ENCODE data around the gene CREG2. TPM values are rescaled to one million over a fixed set of nuclear protein-coding genes. Genes with fewer than 3 reads are reported as not detected.
"Not testable (repeated sequence)": the region's sequence is repeated elsewhere in the genome, so short reads cannot be mapped to it uniquely, and the experiment has no call there.

The CREG2 gene
- total RNA-seq, 1 donor from 2014 or later: not detected

- no peak overlapping the region for H3K4me3 ChIP-seq (ENCODE audit: low read depth, low read length)
- TF ChIP-seq CTCF (conservative IDR thresholded peaks at IDR 0.05; ENCODE audit: low read depth, low read length): no peak
- no peak for DNase-seq (ENCODE audit: low read depth)
Observed at GRCh38 chr2:101356521-101356920, 30.8 kb downstream of the CREG2 start.

DNA sequence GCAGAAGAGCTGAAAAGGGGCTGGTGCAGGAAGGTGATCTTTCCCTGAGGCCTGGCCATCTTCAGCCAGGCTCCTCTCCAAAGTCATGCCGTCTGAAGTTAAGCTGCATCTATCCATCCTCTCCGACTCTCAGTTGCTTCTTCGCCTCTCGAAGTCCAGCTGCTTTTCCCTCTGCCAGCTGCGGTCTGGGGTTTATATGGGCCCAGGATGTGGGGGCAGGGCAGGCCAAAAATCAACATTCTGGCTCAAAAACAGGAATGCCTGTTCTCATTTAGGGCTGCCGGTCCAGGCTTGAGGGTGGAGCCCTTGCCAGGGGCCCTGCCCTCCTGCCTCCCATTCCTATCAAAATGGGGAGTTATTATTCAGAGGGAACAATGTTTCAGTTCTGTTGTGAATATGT lies 31.2 kb downstream of the CREG2 start:
- DNase-seq (ENCODE audit: low read depth): no peak
- TF ChIP-seq CTCF (conservative IDR thresholded peaks at IDR 0.05; ENCODE audit: low read depth, low read length): no peak
- H3K4me3 ChIP-seq (ENCODE audit: low read depth, low read length): no peak overlapping the region

DNA sequence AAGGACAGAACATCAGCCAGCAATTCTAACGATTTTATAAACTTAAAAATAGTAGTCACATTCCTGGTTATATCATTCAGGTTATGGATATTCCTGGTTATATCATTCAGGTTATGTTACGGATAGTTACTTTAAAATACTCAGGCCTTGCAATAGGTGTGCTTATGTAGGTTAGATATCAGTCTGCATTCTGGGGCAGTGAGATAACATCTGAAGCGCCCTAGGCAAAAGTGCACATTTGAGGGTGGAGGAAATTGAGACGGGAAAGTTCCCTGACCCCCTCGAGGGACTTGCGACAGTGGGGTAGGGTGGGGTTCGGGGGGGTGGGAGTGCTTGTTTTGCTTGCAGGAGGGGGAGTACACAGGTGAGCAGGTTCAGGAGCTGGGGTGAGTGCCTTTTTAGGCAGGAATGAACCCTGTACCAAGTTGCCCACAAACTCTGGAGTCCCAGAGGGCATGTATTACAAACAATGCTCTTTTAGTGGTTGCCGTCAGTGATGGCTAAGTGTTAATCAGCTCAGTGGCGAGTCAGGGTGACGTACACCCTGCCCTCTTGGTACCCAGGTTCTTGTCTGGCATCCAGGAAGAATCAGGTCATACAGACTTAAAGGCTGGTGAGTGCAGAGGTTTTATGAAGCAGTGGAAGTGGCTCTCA lies 31.8 kb downstream of the CREG2 start:
- no peak for DNase-seq (ENCODE audit: low read depth)
- TF ChIP-seq CTCF (conservative IDR thresholded peaks at IDR 0.05; ENCODE audit: low read depth, low read length): no peak
- H3K4me3 ChIP-seq (ENCODE audit: low read depth, low read length): no peak overlapping the region

GRCh38 chr2:101354420-101355311 lies 32.6 kb downstream of the CREG2 start:
- no peak for TF ChIP-seq CTCF (conservative IDR thresholded peaks at IDR 0.05; ENCODE audit: low read depth, low read length)
- DNase-seq (ENCODE audit: low read depth): no peak

GRCh38 chr2:101352631-101353030 lies 34.7 kb downstream of the CREG2 start:
- H3K4me3 ChIP-seq (ENCODE audit: low read depth, low read length); DNase-seq (ENCODE audit: low read depth): not testable (repeated sequence)

More at GRCh38 chr2:101354420-101355311, 32.6 kb downstream of the CREG2 start:
- no peak overlapping the region for H3K4me3 ChIP-seq (ENCODE audit: low read depth, low read length)

DNA sequence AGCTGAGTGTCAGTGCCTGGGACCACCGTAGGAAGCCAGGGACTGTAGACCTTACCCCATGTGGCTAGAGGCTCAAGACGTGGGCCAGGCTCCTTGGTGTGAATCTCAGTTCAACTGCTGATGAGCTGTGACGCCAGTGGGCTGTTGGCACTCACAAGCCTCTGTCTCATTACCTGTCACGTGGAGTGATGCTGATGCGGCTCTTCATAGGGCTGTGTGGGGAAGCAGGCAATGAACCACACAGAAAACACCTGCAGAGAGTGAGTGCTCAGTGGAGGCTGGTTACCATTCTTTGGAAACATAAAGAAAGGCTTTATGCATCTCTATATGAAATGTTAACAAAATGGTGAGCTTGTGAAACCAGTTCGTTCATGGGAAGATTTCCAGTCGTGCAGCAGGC lies 36.1 kb downstream of the CREG2 start:
- DNase-seq (ENCODE audit: low read depth): no peak
- no peak overlapping the region for H3K4me3 ChIP-seq (ENCODE audit: low read depth, low read length)
- TF ChIP-seq CTCF (conservative IDR thresholded peaks at IDR 0.05; ENCODE audit: low read depth, low read length): no peak

- TF ChIP-seq CTCF (conservative IDR thresholded peaks at IDR 0.05; ENCODE audit: low read depth, low read length): peak; percentile 60
- no peak overlapping the region for H3K4me3 ChIP-seq (ENCODE audit: low read depth, low read length)
- no peak for DNase-seq (ENCODE audit: low read depth)
Observed at GRCh38 chr2:101349893-101350662, 37.2 kb downstream of the CREG2 start.
